GM23248 (cell line): Measurements from ENCODE around the gene SPTBN4. TPM values are rescaled to one million over a fixed set of nuclear protein-coding genes. Genes with fewer than 3 reads are reported as not detected.
"Not testable (repeated sequence)": the region's sequence is repeated elsewhere in the genome, so short reads cannot be mapped to it uniquely, and the experiment has no call there.

ENCODE experiments used
- DNase-seq: peaks from one replicate; pipeline ENCODE4 v3.0.0-alpha.2; 2015
- H2AFZ ChIP-seq: fragments of 200-600 bp; sonication (generic); 2 replicates; pipeline ENCODE4 v1.6.1; 2016; ENCODE audit warnings: antibody characterized with exemption
- H3F3A ChIP-seq: fragments of 200-600 bp; sonication (generic); 2 replicates; pipeline ENCODE4 v1.6.1; 2016; ENCODE audit warnings: mild to moderate bottlenecking, antibody characterized with exemption, mixed run types; ENCODE audit not compliant: insufficient read depth
- H3K27ac ChIP-seq: fragments of 200-600 bp; sonication (generic); 2 replicates; pipeline ENCODE4 v1.5.1; 2016; ENCODE audit warnings: mild to moderate bottlenecking
- H3K27me3 ChIP-seq: fragments of 200-600 bp; sonication (generic); replicated peaks from 2 replicates; pipeline ENCODE4 v1.6.1; 2016; ENCODE audit warnings: mild to moderate bottlenecking; ENCODE audit not compliant: insufficient read depth
- H3K36me3 ChIP-seq: fragments of 200-600 bp; sonication (generic); 2 replicates; pipeline ENCODE4 v1.6.1; 2016; ENCODE audit warnings: low read depth, mild to moderate bottlenecking
- H3K4me1 ChIP-seq: fragments of 200-600 bp; sonication (generic); 2 replicates; pipeline ENCODE4 v1.6.1; 2016; ENCODE audit warnings: mild to moderate bottlenecking; ENCODE audit not compliant: insufficient read depth
- H3K4me2 ChIP-seq: fragments of 200-600 bp; sonication (generic); one replicate; pipeline ENCODE4 v1.6.1; 2016; ENCODE audit warnings: mild to moderate bottlenecking; ENCODE audit not compliant: unreplicated experiment
- H3K4me3 ChIP-seq: fragments of 200-600 bp; sonication (generic); 2 replicates; pipeline ENCODE4 v1.5.1; 2016; ENCODE audit warnings: mild to moderate bottlenecking
- H3K79me2 ChIP-seq: fragments of 200-600 bp; sonication (generic); 2 replicates; pipeline ENCODE4 v1.6.1; 2016; ENCODE audit warnings: mild to moderate bottlenecking; ENCODE audit not compliant: insufficient read depth
- H3K9ac ChIP-seq: fragments of 200-600 bp; sonication (generic); 2 replicates; pipeline ENCODE4 v1.6.1; 2016; ENCODE audit warnings: mild to moderate bottlenecking
- H3K9me2 ChIP-seq: fragments of 200-600 bp; sonication (generic); 2 replicates; pipeline ENCODE4 v1.6.1; 2016; ENCODE audit warnings: mixed run types, mild to moderate bottlenecking, moderate library complexity; ENCODE audit not compliant: insufficient read depth
- H3K9me3 ChIP-seq: fragments of 200-600 bp; sonication (generic); one replicate; pipeline ENCODE4 v1.6.1; 2017; ENCODE audit warnings: low read depth
- H4K20me1 ChIP-seq: fragments of 200-600 bp; sonication (generic); 2 replicates; pipeline ENCODE4 v1.6.0; 2016; ENCODE audit not compliant: insufficient read depth
- EZH2 ChIP-seq: fragments of 200-600 bp; sonication (generic); IDR thresholded peaks from 2 replicates; pipeline ENCODE4 v1.6.1; 2018; ENCODE audit warnings: antibody characterized with exemption, mild to moderate bottlenecking; ENCODE audit not compliant: insufficient read depth, poor library complexity, severe bottlenecking
- EZH2phosphoT487 ChIP-seq: fragments of 200-600 bp; sonication (generic); IDR thresholded peaks from 2 replicates; pipeline ENCODE4 v1.6.1; 2018; ENCODE audit warnings: antibody characterized with exemption, moderate library complexity, mild to moderate bottlenecking, low read depth; ENCODE audit not compliant: insufficient read depth
- WGBS, 2 experiments: methylation state at CpG; one replicate each; pipeline ENCODE4 v1.1.6; 2015 to 2017; ENCODE audit warnings: low lambda C conversion rate in 2 of 2, low coverage in 1 of 2; ENCODE audit errors: missing lambda C conversion rate in 2 of 2; 5-methylcytosine and 5-hydroxymethylcytosine counted together
- in situ Hi-C: fragments of 300-500 bp; cut with MboI; formaldehyde crosslinking; loops from 2 replicates; pipeline ENCODE4 v1.15.0; 2020
- polyA plus RNA-seq: library from polyadenylated mRNA; unstranded; fragments of >200 nt; fragmentation: Nextera tagmentation; extraction: Ambion mirVana; gene quantifications from 2 replicates; pipeline ENCODE4 v1.2.1, GENCODE V29; 2016
- small RNA-seq: library from RNA; depleted of rRNA; stranded (forward); fragments of <200 nt; gene quantifications from one replicate; pipeline ENCODE3, GENCODE V24; 2014; ENCODE audit warnings: low read depth, low replicate concordance
- total RNA-seq: library from RNA; depleted of rRNA; stranded (reverse); fragments of >200 nt; shearing (Covaris generic); gene quantifications from 2 replicates; pipeline ENCODE4 v1.2.3, GENCODE V29; 2014; rRNA removed

The SPTBN4 gene
- total and polyA plus RNA-seq, 2 experiments from 2014 or later = 0.69 to 2.1 TPM

DNA sequence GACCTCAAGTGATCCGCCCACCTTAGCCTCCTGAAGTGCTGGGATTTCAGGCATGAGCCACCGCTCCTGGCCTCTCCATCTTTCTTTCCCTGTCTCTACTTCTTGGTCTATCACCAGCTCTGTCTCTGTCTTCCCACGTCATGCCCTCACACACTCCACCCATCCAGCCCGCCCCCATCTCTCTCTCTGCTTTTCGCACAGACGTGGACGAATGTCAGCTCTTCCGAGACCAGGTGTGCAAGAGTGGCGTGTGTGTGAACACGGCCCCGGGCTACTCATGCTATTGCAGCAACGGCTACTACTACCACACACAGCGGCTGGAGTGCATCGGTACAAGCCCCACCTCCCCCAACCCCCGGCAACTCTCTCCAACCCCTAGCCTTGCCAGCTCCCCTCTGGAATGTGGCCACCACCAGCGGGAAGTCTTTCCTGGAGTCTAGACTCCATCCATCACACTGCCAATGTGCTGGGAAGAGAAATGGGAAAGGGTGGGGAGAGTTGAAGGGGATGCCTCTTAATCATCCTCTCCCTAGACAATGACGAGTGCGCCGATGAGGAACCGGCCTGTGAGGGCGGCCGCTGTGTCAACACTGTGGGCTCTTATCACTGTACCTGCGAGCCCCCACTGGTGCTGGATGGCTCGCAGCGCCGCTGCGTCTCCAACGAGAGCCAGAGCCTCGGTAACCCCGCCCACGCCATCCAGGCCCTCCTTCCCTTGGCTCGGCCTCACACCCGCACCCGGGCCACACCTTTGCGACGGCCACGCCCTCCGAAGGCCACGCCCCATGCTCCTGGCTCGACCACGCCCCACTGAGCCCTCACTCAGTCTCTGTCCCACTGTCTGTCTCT is 156.8 kb downstream of the SPTBN4 start:
- no peaks in the 10 kb centered on the region for H3K36me3 ChIP-seq
- H3K4me2 ChIP-seq = no peak overlapping the region
- H3K4me3 ChIP-seq = no peak overlapping the region
- no peaks in the 10 kb centered on the region for H3K9me3 ChIP-seq
- no peaks in the 10 kb centered on the region for H4K20me1 ChIP-seq
- no peaks in the 10 kb centered on the region for H3F3A ChIP-seq
- H3K4me1 ChIP-seq = no peaks in the 10 kb centered on the region
- WGBS, 2 experiments = 71% methylated on average over 38 to 41 of the region's 41 CpGs
- no peaks in the 10 kb centered on the region for H3K9me2 ChIP-seq
- H2AFZ ChIP-seq = no peak overlapping the region
- DNase-seq = no peak
- H3K9ac ChIP-seq = no peak overlapping the region
- H3K27me3 ChIP-seq = no peaks in the 10 kb centered on the region
- no peaks in the 10 kb centered on the region for H3K79me2 ChIP-seq
- H3K27ac ChIP-seq = no peak overlapping the region
- in situ Hi-C loops = no loop called here
- TF ChIP-seq EZH2phosphoT487 = no peak
- no peak for TF ChIP-seq EZH2

DNA sequence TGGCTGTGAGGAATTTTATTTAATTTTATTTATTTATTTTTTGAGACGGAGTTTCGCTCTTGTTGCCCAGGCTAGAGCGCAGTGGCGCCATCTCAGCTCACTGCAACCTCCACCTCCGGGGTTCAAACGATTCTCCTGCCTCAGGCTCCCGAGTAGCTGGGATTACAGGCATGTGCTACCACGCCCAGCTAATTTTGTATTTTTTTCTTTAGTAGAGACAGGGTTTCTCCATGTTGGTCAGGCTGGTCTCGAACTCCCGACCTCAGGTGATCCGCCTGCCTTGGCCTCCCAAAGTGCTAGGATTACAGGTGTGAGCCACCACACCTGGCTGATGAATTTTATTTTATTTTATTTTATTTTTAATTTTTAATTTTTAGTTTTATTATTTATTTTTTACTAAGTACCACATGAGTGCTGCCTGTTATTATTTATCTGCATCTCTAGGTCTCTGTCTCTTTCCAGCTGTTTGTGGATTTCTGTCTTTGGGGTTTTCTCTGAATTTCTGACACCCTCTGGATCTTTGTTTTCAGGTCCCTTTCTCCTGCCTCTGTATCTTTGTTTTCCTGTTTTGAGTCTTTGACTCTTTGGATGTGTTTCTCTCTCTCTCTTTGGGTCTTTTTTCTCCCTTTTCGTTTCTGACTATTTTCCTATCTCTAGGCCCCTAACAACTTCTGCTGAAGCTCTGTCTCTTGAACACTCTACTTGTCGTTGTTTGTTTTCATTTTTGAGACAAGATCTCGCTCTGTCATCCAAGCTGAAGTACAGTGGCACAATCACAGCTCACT is 157.8 kb downstream of the SPTBN4 start:
- in situ Hi-C loops, H4K20me1 ChIP-seq, H3F3A ChIP-seq, H3K27me3 ChIP-seq, H2AFZ ChIP-seq, H3K4me2 ChIP-seq, H3K9me2 ChIP-seq, H3K79me2 ChIP-seq, H3K9ac ChIP-seq, H3K27ac ChIP-seq, H3K36me3 ChIP-seq, H3K4me1 ChIP-seq, DNase-seq, H3K9me3 ChIP-seq, H3K4me3 ChIP-seq: not testable (repeated sequence)
- WGBS, 2 experiments = 87 to 89% methylated on average over 14 of the region's 14 CpGs

DNA sequence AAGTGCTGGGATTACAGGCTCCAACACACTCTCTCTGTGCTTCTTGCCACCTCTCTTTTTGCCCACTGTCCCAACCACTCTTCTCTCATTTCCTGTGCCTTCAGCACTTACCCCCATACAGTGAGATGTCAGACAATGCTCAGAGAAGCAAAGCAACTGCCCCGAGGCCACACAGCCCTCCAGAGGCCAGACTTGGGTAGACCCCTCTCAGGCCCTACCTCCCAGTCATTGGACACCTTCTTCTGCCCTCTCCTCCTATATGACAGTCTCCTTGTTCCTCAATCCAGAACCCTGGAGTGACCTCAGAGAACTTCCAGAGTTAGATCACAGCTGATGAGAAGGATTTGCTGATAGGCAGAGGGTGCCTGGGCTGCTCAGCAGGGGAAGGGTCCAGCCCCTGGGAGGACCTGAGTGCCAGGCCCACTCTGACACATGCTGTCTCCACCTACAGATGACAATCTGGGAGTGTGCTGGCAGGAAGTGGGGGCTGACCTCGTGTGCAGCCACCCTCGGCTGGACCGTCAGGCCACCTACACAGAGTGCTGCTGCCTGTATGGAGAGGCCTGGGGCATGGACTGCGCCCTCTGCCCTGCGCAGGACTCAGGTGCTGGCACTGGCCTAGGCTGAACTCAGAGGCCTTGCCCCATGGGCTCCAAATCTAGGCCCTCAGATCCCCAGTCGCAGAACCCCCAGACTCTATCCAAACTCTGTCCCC is 158.8 kb downstream of the SPTBN4 start:
- Histone ChIP-seq H2AFZ (no peak overlapping the region), H3K36me3 (no peaks in the 10 kb centered on the region; the same call in 1 of the 2 replicates), H3K9ac (no peak overlapping the region), H3K4me2 (no peak overlapping the region), H3K9me2 (no peaks in the 10 kb centered on the region), H3K27me3 (no peaks in the 10 kb centered on the region), H4K20me1 (no peaks in the 10 kb centered on the region), H3F3A (no peaks in the 10 kb centered on the region), H3K27ac (no peak overlapping the region), H3K4me1 (no peaks in the 10 kb centered on the region), H3K9me3 (no peaks in the 10 kb centered on the region), H3K79me2 (no peaks in the 10 kb centered on the region), H3K4me3 (no peak overlapping the region)
- DNase-seq = no peak
- in situ Hi-C loops = no loop called here
- TF ChIP-seq EZH2 = no peak
- no peak for TF ChIP-seq EZH2phosphoT487
- WGBS, 2 experiments = 66 to 75% methylated on average over 7 of the region's 7 CpGs

Small RNA genes within 50 kb of the gene (small RNA-seq; reads per million reads assigned to genes)
- gene RF00017 = not detected

Other genes with a start within 250 kb of the SPTBN4 start
- gene TTC9B, start 248.6 kb upstream of the SPTBN4 start, total RNA-seq = not detected in 2 replicates
- 0.15 TPM in 1 of 2 replicates, not detected in the other for gene TTC9B, start 248.6 kb upstream of the SPTBN4 start, polyA plus RNA-seq
- not detected in 2 replicates for gene CCNP, start 240.3 kb upstream of the SPTBN4 start, total RNA-seq
- gene CCNP, start 240.3 kb upstream of the SPTBN4 start, polyA plus RNA-seq = 0.19 and 0.23 TPM in 2 replicates
- 123 and 145 TPM in 2 replicates for gene AKT2, start 181.7 kb upstream of the SPTBN4 start, total RNA-seq
- 41.5 and 42.5 TPM in 2 replicates for gene AKT2, start 181.7 kb upstream of the SPTBN4 start, polyA plus RNA-seq
- gene C19orf47, start 118.6 kb upstream of the SPTBN4 start, total RNA-seq = 6.2 and 13.2 TPM in 2 replicates
- gene C19orf47, start 118.6 kb upstream of the SPTBN4 start, polyA plus RNA-seq = 10.9 and 11.2 TPM in 2 replicates
- 483 and 536 TPM in 2 replicates for gene PLD3, start 118.3 kb upstream of the SPTBN4 start, total RNA-seq
- gene PLD3, start 118.3 kb upstream of the SPTBN4 start, polyA plus RNA-seq = 361 and 373 TPM in 2 replicates
- gene HIPK4, start 76.8 kb upstream of the SPTBN4 start, total RNA-seq = 0.43 TPM in 1 of 2 replicates, not detected in the other
- gene HIPK4, start 76.8 kb upstream of the SPTBN4 start, polyA plus RNA-seq = 0.08 and 0.19 TPM in 2 replicates
- gene PRX, start 53.6 kb upstream of the SPTBN4 start, total RNA-seq = 3.8 and 4.0 TPM in 2 replicates
- gene PRX, start 53.6 kb upstream of the SPTBN4 start, polyA plus RNA-seq = 0.52 and 0.54 TPM in 2 replicates
- 31.7 and 40.2 TPM in 2 replicates for gene SERTAD1, start 41.0 kb upstream of the SPTBN4 start, total RNA-seq
- gene SERTAD1, start 41.0 kb upstream of the SPTBN4 start, polyA plus RNA-seq = 34.5 and 36.2 TPM in 2 replicates
- 21.8 and 37.9 TPM in 2 replicates for gene SERTAD3, start 22.7 kb upstream of the SPTBN4 start, total RNA-seq
- 40.7 and 41.2 TPM in 2 replicates for gene SERTAD3, start 22.7 kb upstream of the SPTBN4 start, polyA plus RNA-seq
- gene BLVRB, start 1.3 kb upstream of the SPTBN4 start, total RNA-seq = 50.7 and 71.1 TPM in 2 replicates
- gene BLVRB, start 1.3 kb upstream of the SPTBN4 start, polyA plus RNA-seq = 52.7 and 56.9 TPM in 2 replicates
- gene SHKBP1, start 109.9 kb downstream of the SPTBN4 start, total RNA-seq = 27.8 and 36.3 TPM in 2 replicates
- 62.2 and 66.4 TPM in 2 replicates for gene SHKBP1, start 109.9 kb downstream of the SPTBN4 start, polyA plus RNA-seq
- gene LTBP4, start 134.4 kb downstream of the SPTBN4 start, total RNA-seq = 18.0 and 18.3 TPM in 2 replicates
- 45.5 and 47.2 TPM in 2 replicates for gene LTBP4, start 134.4 kb downstream of the SPTBN4 start, polyA plus RNA-seq
- 33.4 and 49.7 TPM in 2 replicates for gene NUMBL, start 223.7 kb downstream of the SPTBN4 start, total RNA-seq
- gene NUMBL, start 223.7 kb downstream of the SPTBN4 start, polyA plus RNA-seq = 30.8 and 35.1 TPM in 2 replicates
- 28.6 and 43.4 TPM in 2 replicates for gene COQ8B, start 249.9 kb downstream of the SPTBN4 start, total RNA-seq
- 13.4 and 15.2 TPM in 2 replicates for gene COQ8B, start 249.9 kb downstream of the SPTBN4 start, polyA plus RNA-seq